ENCODE results near the gene ZCCHC4. TPM values are rescaled to one million over a fixed set of nuclear protein-coding genes. Genes with fewer than 3 reads are reported as not detected.

ZCCHC4 gene
- total and polyA plus RNA-seq, 2 of the 8 experiments (the other 6 are each of a cell fraction or from before 2014, with no cell fraction given), result 9.8 to 12.5 TPM

DNA sequence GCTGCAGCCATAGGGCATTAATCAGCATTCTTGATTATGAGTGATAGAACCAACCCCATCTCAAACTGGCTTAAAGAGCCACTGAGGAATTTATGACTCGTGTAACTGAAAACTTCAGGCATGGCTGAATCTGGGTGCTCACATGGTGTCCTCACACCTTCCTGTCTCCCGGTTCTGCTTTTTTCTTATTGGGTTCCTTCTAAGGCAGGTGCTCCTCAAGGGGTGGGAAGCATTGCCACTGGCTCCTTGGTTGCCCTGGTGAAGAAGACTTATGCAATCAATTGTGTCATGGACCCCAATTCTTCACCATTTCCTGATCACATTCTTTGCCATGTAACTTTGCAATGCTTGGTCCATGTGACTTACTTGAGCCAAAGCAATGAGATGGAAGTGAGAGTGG lies 4.3 kb upstream of the ZCCHC4 start (continued):
- TF ChIP-seq, protein P1, sequence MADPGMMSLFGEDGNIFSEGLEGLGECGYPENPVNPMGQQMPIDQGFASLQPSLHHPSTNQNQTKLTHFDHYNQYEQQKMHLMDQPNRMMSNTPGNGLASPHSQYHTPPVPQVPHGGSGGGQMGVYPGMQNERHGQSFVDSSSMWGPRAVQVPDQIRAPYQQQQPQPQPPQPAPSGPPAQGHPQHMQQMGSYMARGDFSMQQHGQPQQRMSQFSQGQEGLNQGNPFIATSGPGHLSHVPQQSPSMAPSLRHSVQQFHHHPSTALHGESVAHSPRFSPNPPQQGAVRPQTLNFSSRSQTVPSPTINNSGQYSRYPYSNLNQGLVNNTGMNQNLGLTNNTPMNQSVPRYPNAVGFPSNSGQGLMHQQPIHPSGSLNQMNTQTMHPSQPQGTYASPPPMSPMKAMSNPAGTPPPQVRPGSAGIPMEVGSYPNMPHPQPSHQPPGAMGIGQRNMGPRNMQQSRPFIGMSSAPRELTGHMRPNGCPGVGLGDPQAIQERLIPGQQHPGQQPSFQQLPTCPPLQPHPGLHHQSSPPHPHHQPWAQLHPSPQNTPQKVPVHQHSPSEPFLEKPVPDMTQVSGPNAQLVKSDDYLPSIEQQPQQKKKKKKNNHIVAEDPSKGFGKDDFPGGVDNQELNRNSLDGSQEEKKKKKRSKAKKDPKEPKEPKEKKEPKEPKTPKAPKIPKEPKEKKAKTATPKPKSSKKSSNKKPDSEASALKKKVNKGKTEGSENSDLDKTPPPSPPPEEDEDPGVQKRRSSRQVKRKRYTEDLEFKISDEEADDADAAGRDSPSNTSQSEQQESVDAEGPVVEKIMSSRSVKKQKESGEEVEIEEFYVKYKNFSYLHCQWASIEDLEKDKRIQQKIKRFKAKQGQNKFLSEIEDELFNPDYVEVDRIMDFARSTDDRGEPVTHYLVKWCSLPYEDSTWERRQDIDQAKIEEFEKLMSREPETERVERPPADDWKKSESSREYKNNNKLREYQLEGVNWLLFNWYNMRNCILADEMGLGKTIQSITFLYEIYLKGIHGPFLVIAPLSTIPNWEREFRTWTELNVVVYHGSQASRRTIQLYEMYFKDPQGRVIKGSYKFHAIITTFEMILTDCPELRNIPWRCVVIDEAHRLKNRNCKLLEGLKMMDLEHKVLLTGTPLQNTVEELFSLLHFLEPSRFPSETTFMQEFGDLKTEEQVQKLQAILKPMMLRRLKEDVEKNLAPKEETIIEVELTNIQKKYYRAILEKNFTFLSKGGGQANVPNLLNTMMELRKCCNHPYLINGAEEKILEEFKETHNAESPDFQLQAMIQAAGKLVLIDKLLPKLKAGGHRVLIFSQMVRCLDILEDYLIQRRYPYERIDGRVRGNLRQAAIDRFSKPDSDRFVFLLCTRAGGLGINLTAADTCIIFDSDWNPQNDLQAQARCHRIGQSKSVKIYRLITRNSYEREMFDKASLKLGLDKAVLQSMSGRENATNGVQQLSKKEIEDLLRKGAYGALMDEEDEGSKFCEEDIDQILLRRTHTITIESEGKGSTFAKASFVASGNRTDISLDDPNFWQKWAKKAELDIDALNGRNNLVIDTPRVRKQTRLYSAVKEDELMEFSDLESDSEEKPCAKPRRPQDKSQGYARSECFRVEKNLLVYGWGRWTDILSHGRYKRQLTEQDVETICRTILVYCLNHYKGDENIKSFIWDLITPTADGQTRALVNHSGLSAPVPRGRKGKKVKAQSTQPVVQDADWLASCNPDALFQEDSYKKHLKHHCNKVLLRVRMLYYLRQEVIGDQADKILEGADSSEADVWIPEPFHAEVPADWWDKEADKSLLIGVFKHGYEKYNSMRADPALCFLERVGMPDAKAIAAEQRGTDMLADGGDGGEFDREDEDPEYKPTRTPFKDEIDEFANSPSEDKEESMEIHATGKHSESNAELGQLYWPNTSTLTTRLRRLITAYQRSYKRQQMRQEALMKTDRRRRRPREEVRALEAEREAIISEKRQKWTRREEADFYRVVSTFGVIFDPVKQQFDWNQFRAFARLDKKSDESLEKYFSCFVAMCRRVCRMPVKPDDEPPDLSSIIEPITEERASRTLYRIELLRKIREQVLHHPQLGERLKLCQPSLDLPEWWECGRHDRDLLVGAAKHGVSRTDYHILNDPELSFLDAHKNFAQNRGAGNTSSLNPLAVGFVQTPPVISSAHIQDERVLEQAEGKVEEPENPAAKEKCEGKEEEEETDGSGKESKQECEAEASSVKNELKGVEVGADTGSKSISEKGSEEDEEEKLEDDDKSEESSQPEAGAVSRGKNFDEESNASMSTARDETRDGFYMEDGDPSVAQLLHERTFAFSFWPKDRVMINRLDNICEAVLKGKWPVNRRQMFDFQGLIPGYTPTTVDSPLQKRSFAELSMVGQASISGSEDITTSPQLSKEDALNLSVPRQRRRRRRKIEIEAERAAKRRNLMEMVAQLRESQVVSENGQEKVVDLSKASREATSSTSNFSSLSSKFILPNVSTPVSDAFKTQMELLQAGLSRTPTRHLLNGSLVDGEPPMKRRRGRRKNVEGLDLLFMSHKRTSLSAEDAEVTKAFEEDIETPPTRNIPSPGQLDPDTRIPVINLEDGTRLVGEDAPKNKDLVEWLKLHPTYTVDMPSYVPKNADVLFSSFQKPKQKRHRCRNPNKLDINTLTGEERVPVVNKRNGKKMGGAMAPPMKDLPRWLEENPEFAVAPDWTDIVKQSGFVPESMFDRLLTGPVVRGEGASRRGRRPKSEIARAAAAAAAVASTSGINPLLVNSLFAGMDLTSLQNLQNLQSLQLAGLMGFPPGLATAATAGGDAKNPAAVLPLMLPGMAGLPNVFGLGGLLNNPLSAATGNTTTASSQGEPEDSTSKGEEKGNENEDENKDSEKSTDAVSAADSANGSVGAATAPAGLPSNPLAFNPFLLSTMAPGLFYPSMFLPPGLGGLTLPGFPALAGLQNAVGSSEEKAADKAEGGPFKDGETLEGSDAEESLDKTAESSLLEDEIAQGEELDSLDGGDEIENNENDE (IDR thresholded peaks at IDR 0.05; ENCODE audit: insufficient replicate concordance, low read length), result no peak
- TF ChIP-seq JUN (IDR thresholded peaks at IDR 0.05; ENCODE audit: low read depth, low read length) (no peak), POLR2A (IDR thresholded peaks at IDR 0.05; ENCODE audit: control extremely low read depth in 1 of 2, low read depth in 2 of 2, low read length in 2 of 2) (no peak), CREB1 (IDR thresholded peaks at IDR 0.05) (no peak), JUND (IDR thresholded peaks at IDR 0.05; ENCODE audit: low read length) (no peak), KDM5A (IDR thresholded peaks at IDR 0.05; ENCODE audit: low read length) (no peak)
